ENCODE results near the gene LYSMD3.

The LYSMD3 gene

GRCh38 chr5:90530736-90531487, 1.5 kb upstream of the LYSMD3 start:
- H3K36me3 ChIP-seq (ENCODE audit: control insufficient read depth, insufficient read depth, low read length) = no peaks in the 10 kb centered on the region
- no peaks in the 10 kb centered on the region for H3K27me3 ChIP-seq (ENCODE audit: control insufficient read depth, insufficient read depth, low read length)
- no peak overlapping the region for H3K9ac ChIP-seq
- peaks cover 9% of the 10 kb centered on the region for H3K4me1 ChIP-seq
- H3K27ac ChIP-seq = no peak overlapping the region
- H3K9me3 ChIP-seq (ENCODE audit: control insufficient read depth, low read length) = no peaks in the 10 kb centered on the region
- no peak for TF ChIP-seq CTCF (IDR thresholded peaks at IDR 0.05)
- H3K4me2 ChIP-seq (ENCODE audit: low read length) = peak overlapping the region; percentile 96
- H2AFZ ChIP-seq = peak overlapping the region; percentile 96
- H3K79me2 ChIP-seq = peaks cover 7% of the 10 kb centered on the region
- H3K4me3 ChIP-seq (ENCODE audit: low read depth, low read length) = no peak overlapping the region

- H3K9me3 ChIP-seq (ENCODE audit: control insufficient read depth, low read length) = no peaks in the 10 kb centered on the region
- H3K79me2 ChIP-seq = peaks cover 7% of the 10 kb centered on the region
- no peak overlapping the region for H3K9ac ChIP-seq
- peak overlapping the region; percentile 90 for H3K27ac ChIP-seq
- H3K4me2 ChIP-seq (ENCODE audit: low read length) = peak overlapping the region; percentile 96
- peak overlapping the region; percentile 99 for H3K4me3 ChIP-seq (ENCODE audit: low read depth, low read length)
- H2AFZ ChIP-seq = peak overlapping the region; percentile 96
- no peaks in the 10 kb centered on the region for H3K36me3 ChIP-seq (ENCODE audit: control insufficient read depth, insufficient read depth, low read length)
- peak; percentile 73 for TF ChIP-seq CTCF (IDR thresholded peaks at IDR 0.05)
- no peaks in the 10 kb centered on the region for H3K27me3 ChIP-seq (ENCODE audit: control insufficient read depth, insufficient read depth, low read length)
- H3K4me1 ChIP-seq = peaks cover 9% of the 10 kb centered on the region
These were observed 724 bp upstream of the LYSMD3 start for GRCh38 chr5:90529939-90530677.

- peak overlapping the region; percentile 84 for H2AFZ ChIP-seq
- H3K27me3 ChIP-seq (ENCODE audit: control insufficient read depth, insufficient read depth, low read length) = no peaks in the 10 kb centered on the region
- H3K4me1 ChIP-seq = peaks cover 9% of the 10 kb centered on the region
- no peak for TF ChIP-seq CTCF (IDR thresholded peaks at IDR 0.05)
- peak overlapping the region; percentile 99 for H3K4me3 ChIP-seq (ENCODE audit: low read depth, low read length)
- H3K27ac ChIP-seq = peak overlapping the region; percentile 90
- H3K36me3 ChIP-seq (ENCODE audit: control insufficient read depth, insufficient read depth, low read length) = no peaks in the 10 kb centered on the region
- H3K9me3 ChIP-seq (ENCODE audit: control insufficient read depth, low read length) = no peaks in the 10 kb centered on the region
- H3K9ac ChIP-seq = peak overlapping the region; percentile 9
- peaks cover 7% of the 10 kb centered on the region for H3K79me2 ChIP-seq
- H3K4me2 ChIP-seq (ENCODE audit: low read length) = peak overlapping the region; percentile 76
These were observed 687 bp downstream of the LYSMD3 start for GRCh38 chr5:90528601-90529193.

- TF ChIP-seq CTCF (IDR thresholded peaks at IDR 0.05) = no peak
- H3K27me3 ChIP-seq (ENCODE audit: control insufficient read depth, insufficient read depth, low read length) = no peaks in the 10 kb centered on the region
- H3K9ac ChIP-seq = no peak overlapping the region
- H3K9me3 ChIP-seq (ENCODE audit: control insufficient read depth, low read length) = no peaks in the 10 kb centered on the region
- no peaks in the 10 kb centered on the region for H3K36me3 ChIP-seq (ENCODE audit: control insufficient read depth, insufficient read depth, low read length)
- H2AFZ ChIP-seq = no peak overlapping the region
- no peaks in the 10 kb centered on the region for H3K79me2 ChIP-seq
- H3K4me2 ChIP-seq (ENCODE audit: low read length) = no peak overlapping the region
- H3K4me1 ChIP-seq = no peaks in the 10 kb centered on the region
- H3K27ac ChIP-seq = no peak overlapping the region
- no peak overlapping the region for H3K4me3 ChIP-seq (ENCODE audit: low read depth, low read length)
These were observed 10.3 kb downstream of the LYSMD3 start for GRCh38 chr5:90519081-90519480.
